ENCODE measurements around the gene GRIK4.

GRIK4 gene

DNA sequence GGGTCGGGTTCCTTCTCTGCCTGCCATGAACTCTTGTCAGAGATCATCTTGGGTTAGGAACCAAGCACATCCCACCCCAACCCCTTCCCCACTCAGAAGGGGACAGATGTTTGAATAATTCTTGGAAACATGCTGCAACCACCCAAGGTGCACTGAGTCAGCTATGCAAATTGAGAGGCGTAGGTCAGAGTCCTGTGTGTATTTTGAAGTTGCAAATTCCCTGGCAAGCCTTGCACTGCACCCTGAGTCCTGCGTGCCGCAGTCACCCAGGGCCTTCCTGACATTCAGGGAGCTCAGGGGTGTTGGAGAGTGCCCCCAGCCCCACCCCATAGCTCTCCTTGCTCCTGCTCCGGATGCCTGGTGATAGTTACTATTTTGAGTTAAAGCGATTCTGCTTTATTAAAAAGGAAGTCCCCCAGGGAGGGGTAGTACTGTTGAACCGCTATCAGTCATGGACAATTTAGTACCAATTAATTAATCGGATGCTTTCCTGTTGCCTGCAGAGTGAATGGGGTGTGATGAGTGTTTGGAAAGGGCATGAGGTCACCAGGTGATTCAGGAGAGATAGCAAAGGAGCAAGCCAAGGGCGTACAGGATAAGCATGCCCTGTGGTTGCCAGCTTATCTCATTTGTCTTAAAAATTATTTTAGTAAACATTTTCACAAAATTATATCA, 123.7 kb downstream of the GRIK4 start:
- DNase-seq (ENCODE audit: low read depth) = no peak

GRCh38 chr11:120637131-120637530, 125.6 kb downstream of the GRIK4 start:
- no peak for DNase-seq (ENCODE audit: low read depth)

DNA sequence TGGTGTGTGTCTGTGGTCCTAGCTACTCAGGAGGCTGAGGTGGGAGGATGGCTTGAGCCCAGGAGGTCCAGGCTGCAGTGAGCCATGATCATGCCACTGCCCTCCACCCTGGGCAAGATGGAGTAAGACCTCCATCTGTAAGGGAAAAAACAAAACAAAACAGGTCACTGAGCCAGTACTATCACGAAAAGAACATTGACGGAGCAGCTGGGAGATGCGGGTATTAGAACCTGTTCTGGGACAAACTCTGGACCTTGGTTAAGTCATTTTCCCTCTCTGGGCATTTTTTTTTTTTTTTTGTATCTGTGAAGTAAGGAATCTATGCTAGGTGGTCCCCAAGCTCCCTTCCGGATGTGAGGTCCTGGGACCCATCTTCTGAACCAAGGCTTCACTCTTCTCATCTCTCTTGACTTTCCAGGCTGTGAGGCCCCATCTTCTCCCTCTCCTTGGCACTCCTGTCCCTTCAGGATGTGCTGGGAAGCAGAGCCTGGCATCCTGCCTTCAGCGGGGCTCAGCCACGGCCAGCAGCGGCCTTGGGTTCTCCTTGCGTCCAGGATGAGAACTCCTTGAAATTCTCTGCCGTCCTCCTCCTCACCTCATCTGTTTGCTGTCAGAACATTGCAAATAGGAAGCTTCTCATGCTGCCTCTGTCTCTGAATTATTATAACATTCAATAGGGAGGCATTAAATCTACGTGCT, 130.8 kb downstream of the GRIK4 start:
- no peak for DNase-seq (ENCODE audit: low read depth)

DNA sequence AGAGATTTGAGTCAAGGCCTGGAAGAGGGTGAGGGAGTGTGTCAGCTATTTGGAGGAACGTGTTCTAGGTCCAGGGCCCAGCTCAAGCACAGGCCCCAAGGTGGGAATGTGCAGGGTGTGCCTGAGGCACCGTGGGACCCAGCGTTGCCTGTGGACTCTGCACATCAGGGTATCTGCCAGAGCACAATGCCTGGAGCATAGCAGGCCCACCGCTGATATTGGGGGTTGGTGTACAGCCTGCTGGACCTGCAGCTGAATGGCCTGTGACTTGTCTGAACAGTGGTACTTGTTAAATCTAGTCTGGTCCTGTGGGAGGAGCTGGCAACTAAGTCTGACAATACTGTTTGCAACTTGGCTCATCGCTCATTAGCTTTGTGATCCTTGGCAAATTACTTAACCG, 131.7 kb downstream of the GRIK4 start:
- no peak for DNase-seq (ENCODE audit: low read depth)

GRCh38 chr11:120645639-120646038, 134.1 kb downstream of the GRIK4 start:
- DNase-seq (ENCODE audit: low read depth) = no peak

- DNase-seq (ENCODE audit: low read depth) = no peak
Observed at GRCh38 chr11:120646206-120646605, 134.7 kb downstream of the GRIK4 start.

DNA sequence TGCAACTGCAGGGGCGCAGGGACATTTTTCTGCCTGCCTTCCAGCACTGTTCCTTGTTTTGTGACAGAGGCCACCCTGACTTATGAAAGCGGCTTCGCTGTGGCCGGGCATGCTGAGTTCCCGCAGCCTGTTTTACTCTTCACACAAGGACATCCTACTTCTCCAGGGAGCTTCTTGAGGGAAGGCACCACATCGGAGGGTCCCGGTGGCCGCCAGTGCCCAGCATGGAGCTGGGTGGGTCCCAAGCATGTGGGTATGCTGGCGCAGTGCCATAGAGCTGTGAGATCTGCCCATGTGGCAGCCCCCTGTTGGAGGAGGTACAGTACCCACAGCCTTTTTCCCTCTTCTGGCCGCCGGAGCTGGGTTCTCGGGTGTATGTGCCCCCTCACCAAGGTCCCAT, 136.1 kb downstream of the GRIK4 start:
- no peak for DNase-seq (ENCODE audit: low read depth)

DNA sequence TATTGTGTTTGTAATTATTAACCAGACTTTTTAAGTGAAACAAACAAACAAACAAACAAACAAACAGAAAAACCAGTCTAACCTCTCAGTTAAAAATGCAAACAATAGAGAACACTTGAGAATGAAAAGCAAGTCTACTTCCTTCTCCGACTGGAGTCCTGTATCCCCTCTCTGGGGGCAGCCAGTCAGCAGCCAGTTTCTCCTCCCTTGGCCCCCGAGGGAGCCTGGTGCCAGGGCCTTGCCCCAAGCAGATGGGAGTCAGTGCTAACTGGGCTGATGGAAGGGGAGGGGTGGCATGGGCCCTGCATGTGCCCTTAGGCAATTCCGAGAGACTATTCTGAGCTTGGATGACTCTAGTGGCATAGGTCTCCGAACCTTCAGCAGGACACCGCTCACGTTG, 137.2 kb downstream of the GRIK4 start:
- DNase-seq (ENCODE audit: low read depth) = no peak

- no peak for DNase-seq (ENCODE audit: low read depth)
Observed at GRCh38 chr11:120649316-120649715, 137.8 kb downstream of the GRIK4 start.

DNA sequence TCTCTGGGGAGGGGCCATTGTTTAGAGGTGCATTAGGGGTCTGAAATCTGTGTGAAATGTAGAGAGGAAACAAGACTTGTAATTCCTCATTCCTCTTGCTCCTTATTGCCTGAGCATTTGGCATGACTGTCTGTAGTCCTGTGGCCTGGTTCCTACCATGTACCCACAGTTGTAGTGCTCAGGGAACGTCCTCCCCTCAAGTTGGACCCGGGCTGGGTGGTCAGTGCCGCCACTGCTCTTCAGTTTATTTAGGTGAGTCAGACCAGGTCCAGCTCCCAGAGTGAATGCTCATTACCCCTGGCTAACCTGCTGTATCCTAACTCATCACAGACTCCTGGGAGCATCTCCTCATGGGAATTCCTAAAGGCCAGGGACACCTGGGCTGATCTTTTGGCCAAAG, 139.8 kb downstream of the GRIK4 start:
- DNase-seq (ENCODE audit: low read depth) = no peak

- DNase-seq (ENCODE audit: low read depth) = no peak
Observed at GRCh38 chr11:120651836-120652235, 140.3 kb downstream of the GRIK4 start.

- no peak for DNase-seq (ENCODE audit: low read depth)
Observed at GRCh38 chr11:120652705-120653335, 141.3 kb downstream of the GRIK4 start.

DNA sequence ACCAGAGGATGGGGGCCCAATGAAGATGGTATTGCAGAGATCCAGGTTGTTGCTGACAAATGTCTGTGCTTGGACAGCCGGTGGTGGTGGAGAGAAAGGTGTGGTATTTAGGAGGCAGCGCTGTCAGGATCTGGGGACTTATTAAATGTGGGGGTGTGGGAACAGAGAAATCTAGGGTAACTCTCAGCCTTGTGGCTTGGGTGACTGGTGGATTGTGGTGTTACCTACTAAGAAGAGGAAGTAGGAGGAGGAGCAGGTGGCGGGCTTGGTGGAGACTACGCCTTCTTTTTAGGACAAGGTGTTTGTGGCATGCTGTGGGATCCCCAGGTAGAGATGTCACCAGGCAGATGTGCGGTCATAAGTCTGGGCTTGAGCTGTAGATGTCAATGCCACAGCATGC, 144.0 kb downstream of the GRIK4 start:
- DNase-seq (ENCODE audit: low read depth) = no peak

DNA sequence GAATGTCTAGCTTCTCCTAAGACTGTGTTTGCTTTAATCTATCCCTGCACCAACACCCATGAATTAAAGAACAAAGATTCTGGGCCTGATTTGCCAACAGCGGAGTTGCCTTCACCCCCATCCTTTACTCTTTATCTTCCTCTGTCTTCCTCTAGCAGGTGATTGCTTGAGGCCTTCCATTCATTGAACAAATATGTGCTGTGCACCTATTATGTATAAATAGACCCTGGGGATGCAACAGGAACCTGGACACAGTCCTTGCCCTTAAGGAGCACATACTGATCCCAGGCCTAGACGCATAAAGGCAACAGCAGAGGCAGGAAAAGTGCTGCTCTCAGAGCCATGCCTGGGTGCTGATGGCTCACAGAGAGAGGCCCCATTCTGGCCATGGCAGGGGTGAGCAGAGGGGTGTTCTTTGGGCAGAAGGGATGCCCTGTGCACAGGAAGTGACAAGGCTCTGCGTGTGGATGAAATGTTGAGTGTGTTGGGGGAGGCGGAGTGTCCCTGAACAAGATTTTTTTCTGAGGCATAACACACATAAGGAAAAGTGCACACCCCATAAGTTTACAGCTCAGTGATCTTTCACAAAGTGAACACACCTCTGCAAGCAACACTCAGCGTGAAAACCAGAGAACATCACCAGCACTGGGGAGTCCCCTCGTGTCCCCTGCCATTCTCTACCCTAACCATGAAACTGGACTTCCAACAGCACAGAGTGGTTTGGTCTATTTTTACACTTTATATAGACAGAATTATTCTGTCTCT, 145.9 kb downstream of the GRIK4 start:
- no peak for DNase-seq (ENCODE audit: low read depth)

DNA sequence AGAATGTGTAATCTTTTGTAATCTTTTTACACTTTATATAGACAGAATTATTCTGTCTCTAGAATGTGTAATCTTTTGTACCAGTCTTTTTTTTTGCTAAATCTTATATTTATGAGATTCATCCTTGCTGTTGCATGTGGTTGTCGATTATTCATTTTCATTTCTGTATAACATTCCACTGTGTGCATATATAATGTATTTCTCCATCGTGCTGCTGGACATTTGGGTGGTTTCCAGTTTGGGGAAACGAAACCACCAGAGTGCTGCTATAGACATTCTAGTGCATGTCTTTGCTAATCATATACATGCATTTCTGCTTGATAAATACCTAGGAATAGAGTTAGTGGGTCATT, 146.5 kb downstream of the GRIK4 start:
- DNase-seq (ENCODE audit: low read depth) = no peak

- DNase-seq (ENCODE audit: low read depth) = no peak
Observed at GRCh38 chr11:120659076-120659475, 147.5 kb downstream of the GRIK4 start.

GRCh38 chr11:120660024-120660565, 148.5 kb downstream of the GRIK4 start:
- peak; percentile 12 for DNase-seq (ENCODE audit: low read depth)

DNA sequence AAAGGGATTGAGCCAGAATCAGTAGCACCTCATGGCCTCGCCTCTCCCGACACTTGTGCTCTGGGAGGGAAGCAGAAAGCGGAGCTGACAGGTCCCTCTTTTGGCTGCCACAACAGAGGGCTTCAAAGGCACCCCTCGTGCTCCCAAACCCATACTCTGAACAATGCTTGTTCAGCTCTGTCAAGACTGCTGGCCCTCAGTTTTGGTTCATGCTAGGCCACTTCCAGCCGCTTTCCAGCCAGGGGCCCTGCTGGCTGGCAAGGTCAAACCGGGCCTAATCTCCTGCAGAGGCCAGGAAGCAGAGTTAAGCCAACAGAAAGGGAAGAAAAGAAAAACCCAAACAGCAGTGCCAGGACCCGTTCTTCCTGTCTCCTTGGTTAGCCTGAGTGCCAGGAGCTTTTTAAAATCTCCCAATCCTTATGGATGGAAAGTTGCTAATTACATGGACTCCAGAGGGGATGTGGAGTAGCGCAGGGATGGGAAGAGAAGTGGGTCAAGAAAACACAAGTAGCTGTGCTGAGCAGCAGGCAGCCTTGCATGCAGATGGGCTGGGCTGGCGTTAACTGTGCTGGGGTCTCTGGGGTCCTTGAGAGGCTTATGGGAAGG, 150.6 kb downstream of the GRIK4 start:
- no peak for DNase-seq (ENCODE audit: low read depth)

GRCh38 chr11:120663142-120663541, 151.6 kb downstream of the GRIK4 start:
- DNase-seq (ENCODE audit: low read depth) = no peak

DNA sequence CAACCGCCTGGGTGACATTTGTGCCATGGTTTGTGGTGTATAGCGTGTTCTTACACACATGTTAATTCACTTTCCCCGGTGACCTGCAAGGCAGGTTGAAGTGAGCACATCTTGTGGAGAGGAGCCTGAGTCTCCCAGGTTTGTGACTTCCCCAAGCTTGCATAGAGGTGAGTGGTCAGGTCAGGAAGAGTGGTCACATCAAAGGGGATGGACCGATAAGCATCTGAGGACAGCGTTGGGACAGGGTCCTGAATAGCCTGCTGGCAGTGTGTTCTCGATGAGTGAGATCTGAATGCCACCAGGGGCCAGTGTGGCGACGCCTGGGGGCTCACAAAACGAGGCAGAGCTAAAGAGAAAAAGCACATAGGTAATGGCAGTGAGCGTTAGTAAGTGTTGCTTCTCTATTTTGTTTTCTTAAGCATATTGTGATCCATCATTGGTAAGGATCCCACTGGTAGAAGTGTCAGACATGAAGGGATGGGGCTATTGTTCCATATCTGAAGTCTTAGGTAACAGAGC, 154.6 kb downstream of the GRIK4 start:
- no peak for DNase-seq (ENCODE audit: low read depth)

DNA sequence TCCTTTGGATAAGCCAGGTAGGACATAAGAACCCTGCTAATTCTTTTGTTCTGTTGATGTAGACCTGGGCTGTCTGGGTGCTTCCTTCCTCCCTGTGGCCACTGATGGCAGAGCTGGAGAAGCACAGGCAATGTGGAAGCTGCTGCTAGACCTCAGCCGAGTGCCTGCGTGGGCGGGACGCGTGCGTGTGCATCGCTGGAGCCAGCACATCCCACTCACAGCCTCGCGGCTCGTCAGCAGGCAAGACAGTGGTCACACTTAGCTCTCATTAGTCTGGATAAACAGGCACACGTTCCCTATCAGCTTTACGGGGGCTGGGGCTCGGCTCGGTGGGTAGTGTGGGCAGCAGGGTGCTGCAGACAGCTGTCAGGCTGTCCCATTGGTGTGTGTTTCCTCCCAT, 155.7 kb downstream of the GRIK4 start:
- DNase-seq (ENCODE audit: low read depth) = no peak

- DNase-seq (ENCODE audit: low read depth) = no peak
Observed at GRCh38 chr11:120667934-120668333, 156.4 kb downstream of the GRIK4 start.

All from activated T-cell treated with anti-CD3 and anti-CD28 coated beads for 48 hours (primary cell).